Osteoblast (primary cell): ENCODE results near the gene MPIG6B. TPM values are rescaled to one million over a fixed set of nuclear protein-coding genes. Genes with fewer than 3 reads are reported as not detected.

Experiments
- DNase-seq: peaks from one replicate; pipeline ENCODE4 v3.0.0; 2011; ENCODE audit warnings: low spot score, mixed read lengths; ENCODE audit not compliant: insufficient read length; ENCODE audit errors: missing footprints
- H2AFZ ChIP-seq: 2 replicates; pipeline ENCODE4 v1.6.0; 2011; ENCODE audit warnings: mild to moderate bottlenecking, low read length
- H3K27ac ChIP-seq: 2 replicates; pipeline ENCODE4 v1.5.1; 2011; ENCODE audit warnings: mild to moderate bottlenecking, low read depth, low read length, moderate library complexity
- H3K27me3 ChIP-seq: 2 replicates; pipeline ENCODE4 v1.6.0; 2012; ENCODE audit warnings: mild to moderate bottlenecking, control low read depth, inconsistent platforms, low read length, moderate library complexity; ENCODE audit not compliant: insufficient read depth
- H3K36me3 ChIP-seq: 2 replicates; pipeline ENCODE4 v1.5.1; 2011; ENCODE audit warnings: mild to moderate bottlenecking, low read length, control low read depth, moderate library complexity; ENCODE audit not compliant: insufficient read depth
- H3K4me1 ChIP-seq: 2 replicates; pipeline ENCODE4 v1.5.1; 2011; ENCODE audit warnings: mild to moderate bottlenecking, low read length, control low read depth, moderate library complexity; ENCODE audit not compliant: insufficient read depth
- H3K4me2 ChIP-seq: 2 replicates; pipeline ENCODE4 v1.6.0; 2011; ENCODE audit warnings: mild to moderate bottlenecking, low read length; ENCODE audit not compliant: insufficient read depth
- H3K4me3 ChIP-seq: fragments of 200-600 bp; sonication (generic); 3 replicates; pipeline ENCODE4 v1.5.1; 2012; ENCODE audit warnings: mild to moderate bottlenecking, low read length, inconsistent platforms; ENCODE audit not compliant: insufficient read depth
- H3K79me2 ChIP-seq: 2 replicates; pipeline ENCODE4 v1.6.0; 2012; ENCODE audit warnings: mild to moderate bottlenecking, low read length, control low read depth, inconsistent platforms; ENCODE audit not compliant: insufficient read depth
- H3K9me3 ChIP-seq: 2 replicates; pipeline ENCODE4 v1.5.1; 2011; ENCODE audit warnings: low read depth, low read length, control low read depth
- H4K20me1 ChIP-seq: 2 replicates; pipeline ENCODE4 v1.6.0; 2012; ENCODE audit warnings: mild to moderate bottlenecking, low read length, control low read depth; ENCODE audit not compliant: insufficient read depth
- total RNA-seq: library from RNA; depleted of rRNA; stranded (reverse); fragments of >200 nt; gene quantifications from 2 replicates; pipeline ENCODE4 v1.2.3, GENCODE V29; 2012
- TF ChIP-seq, protein P1 (sequence below): IDR thresholded peaks from 2 replicates; pipeline ENCODE4 v1.5.1; 2011; ENCODE audit warnings: mild to moderate bottlenecking, low read depth, low read length, moderate library complexity; ENCODE audit errors: extremely low read depth

The MPIG6B gene
- total RNA-seq, 1 donor = not detected

DNA sequence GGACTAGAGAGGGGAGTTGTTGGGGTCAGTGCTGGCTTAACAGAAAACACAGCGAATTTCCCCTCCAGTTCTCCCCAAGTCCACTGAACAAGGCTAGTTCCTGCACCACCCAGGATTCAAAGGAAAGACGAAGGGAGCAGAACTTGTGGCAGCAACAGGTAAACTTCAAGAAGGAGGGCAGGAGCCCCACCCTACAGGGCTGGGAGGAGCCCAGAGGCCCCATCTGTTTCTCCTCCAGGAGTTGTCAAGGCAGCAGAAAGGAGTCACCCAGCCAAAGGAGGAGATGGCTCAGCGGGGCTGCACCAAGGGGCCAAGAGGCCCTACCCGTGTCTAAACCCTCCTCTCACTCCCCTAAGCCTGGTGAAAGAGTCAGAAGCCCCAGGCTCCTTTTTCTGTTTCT lies 41.0 kb downstream of the MPIG6B start:
- no peaks in the 10 kb centered on the region for H3K9me3 ChIP-seq
- DNase-seq = no peak
- no peak overlapping the region for H3K4me3 ChIP-seq
- no peaks in the 10 kb centered on the region for H4K20me1 ChIP-seq
- H2AFZ ChIP-seq = no peak overlapping the region
- H3K27ac ChIP-seq = no peak overlapping the region
- peaks cover 4% of the 10 kb centered on the region for H3K4me1 ChIP-seq
- H3K36me3 ChIP-seq = peaks cover 22% of the 10 kb centered on the region
- TF ChIP-seq, protein P1, sequence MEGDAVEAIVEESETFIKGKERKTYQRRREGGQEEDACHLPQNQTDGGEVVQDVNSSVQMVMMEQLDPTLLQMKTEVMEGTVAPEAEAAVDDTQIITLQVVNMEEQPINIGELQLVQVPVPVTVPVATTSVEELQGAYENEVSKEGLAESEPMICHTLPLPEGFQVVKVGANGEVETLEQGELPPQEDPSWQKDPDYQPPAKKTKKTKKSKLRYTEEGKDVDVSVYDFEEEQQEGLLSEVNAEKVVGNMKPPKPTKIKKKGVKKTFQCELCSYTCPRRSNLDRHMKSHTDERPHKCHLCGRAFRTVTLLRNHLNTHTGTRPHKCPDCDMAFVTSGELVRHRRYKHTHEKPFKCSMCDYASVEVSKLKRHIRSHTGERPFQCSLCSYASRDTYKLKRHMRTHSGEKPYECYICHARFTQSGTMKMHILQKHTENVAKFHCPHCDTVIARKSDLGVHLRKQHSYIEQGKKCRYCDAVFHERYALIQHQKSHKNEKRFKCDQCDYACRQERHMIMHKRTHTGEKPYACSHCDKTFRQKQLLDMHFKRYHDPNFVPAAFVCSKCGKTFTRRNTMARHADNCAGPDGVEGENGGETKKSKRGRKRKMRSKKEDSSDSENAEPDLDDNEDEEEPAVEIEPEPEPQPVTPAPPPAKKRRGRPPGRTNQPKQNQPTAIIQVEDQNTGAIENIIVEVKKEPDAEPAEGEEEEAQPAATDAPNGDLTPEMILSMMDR = no peak
- no peaks in the 10 kb centered on the region for H3K79me2 ChIP-seq
- H3K4me2 ChIP-seq = no peak overlapping the region
- H3K27me3 ChIP-seq = no peaks in the 10 kb centered on the region

DNA sequence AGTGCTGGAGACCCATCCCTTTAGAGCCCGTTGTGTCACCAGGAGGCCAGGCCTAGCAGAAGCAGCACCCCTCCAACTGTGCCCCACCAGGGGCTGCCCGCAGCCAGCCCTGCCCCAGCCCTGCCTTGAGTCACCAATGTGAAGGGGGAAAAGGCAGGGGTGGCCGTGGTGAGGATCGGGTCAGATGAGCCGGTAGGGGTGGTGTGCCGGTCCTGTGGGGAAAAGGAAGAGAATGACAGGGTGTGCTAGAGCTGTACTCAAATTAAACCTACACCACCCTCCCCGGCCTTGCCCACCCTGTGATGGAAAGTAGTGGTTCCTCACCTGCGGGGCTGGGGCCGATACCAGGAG lies 42.4 kb downstream of the MPIG6B start:
- Histone ChIP-seq H2AFZ (no peak overlapping the region), H3K36me3 (peaks cover 11% of the 10 kb centered on the region), H3K27me3 (no peaks in the 10 kb centered on the region), H3K4me1 (peaks cover 4% of the 10 kb centered on the region), H3K4me2 (no peak overlapping the region), H4K20me1 (no peaks in the 10 kb centered on the region), H3K4me3 (no peak overlapping the region), H3K27ac (no peak overlapping the region), H3K9me3 (no peaks in the 10 kb centered on the region), H3K79me2 (no peaks in the 10 kb centered on the region)
- TF ChIP-seq, protein P1 = no peak
- no peak for DNase-seq

DNA sequence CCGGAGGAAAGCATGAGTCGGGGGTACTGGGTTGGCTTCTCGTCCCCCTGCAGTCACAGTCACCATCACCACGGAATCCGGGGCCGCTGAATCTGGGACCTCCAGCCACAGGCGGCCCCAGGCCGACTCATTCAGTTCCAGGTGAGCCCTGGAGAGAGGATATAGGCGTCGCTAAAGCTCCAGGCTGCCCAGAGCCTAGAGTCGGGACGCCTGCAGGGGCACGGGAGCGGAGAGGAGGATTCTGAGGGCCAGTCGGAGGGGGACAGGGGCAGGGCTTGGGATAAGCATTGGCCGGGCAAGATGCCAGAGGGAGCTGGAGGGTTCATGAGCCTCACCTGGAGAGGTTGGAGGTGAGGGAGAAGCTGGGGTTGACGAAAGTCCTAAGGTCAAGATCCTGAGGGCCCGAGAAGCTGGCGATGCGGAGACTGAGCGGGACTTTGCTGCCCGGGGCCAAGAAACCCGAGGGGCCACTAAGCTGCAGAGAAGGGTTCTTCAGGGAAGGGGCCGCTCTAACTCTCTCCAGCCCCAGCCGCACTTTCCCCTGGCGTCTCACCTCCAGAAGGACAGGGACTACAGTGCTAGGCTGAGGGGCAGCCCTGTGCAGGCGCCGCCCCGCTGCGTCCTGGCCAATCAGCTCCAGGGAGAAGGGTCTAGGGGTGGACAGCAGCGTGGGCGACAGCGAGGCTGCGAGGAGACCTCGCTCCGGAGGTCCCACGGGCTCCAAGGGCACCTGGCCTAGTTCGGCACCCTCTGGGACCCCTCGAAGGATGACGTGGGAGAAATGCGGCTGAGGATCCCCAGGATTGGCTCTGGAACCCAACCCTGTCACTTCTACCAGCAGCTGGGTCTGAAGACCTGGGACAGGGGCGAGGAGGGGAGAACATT lies 43.0 kb downstream of the MPIG6B start:
- TF ChIP-seq, protein P1 = no peak
- Histone ChIP-seq H3K27me3 (no peaks in the 10 kb centered on the region), H4K20me1 (no peaks in the 10 kb centered on the region), H2AFZ (peak overlapping the region; percentile 84), H3K36me3 (peaks cover 9% of the 10 kb centered on the region), H3K9me3 (no peaks in the 10 kb centered on the region), H3K27ac (no peak overlapping the region), H3K4me3 (peak overlapping the region; percentile 65), H3K4me1 (peaks cover 4% of the 10 kb centered on the region), H3K4me2 (peak overlapping the region; percentile 83), H3K79me2 (no peaks in the 10 kb centered on the region)
- DNase-seq = peak; percentile 74

DNA sequence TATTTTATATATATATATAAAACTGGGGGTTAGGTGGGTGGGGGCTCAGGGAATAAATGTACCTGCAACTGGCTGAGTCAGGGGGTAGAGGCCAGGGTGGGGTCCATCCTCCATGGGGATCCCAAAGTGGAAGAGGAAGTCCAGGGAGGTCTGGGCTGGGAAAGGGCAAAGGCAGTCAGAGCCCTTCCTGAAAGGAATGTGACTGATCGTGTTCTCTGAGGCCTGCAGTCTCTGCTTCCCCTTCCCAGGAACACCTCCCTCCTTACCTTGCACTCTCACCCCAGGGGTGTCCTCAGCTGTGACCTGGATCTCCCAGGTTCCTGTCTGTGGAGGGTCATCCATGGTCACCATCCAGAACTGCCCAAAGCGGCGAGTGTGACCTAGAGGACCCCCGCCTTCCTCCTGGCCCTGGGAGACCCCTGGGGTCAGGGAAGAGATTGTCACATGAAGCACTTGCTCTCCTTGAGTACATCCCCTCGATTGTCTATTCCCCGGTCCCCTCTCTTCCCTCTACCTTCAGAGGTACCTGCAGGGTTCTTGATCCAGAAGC lies 44.0 kb downstream of the MPIG6B start:
- peak; percentile 61 for DNase-seq
- Histone ChIP-seq H3K4me1 (peaks cover 4% of the 10 kb centered on the region), H3K4me2 (no peak overlapping the region), H4K20me1 (no peaks in the 10 kb centered on the region), H3K4me3 (no peak overlapping the region), H2AFZ (no peak overlapping the region), H3K79me2 (no peaks in the 10 kb centered on the region), H3K27ac (no peak overlapping the region), H3K27me3 (no peaks in the 10 kb centered on the region), H3K9me3 (no peaks in the 10 kb centered on the region), H3K36me3 (peaks cover 3% of the 10 kb centered on the region)
- TF ChIP-seq, protein P1 = no peak
